ENCODE measurements around the gene COL2A1.

The COL2A1 gene

GRCh38 chr12:47954058-47954457 lies 50.2 kb downstream of the COL2A1 start:
- no peak for DNase-seq (ENCODE audit: extremely low read depth, low read depth)
- TF ChIP-seq CTCF (IDR thresholded peaks at IDR 0.05; ENCODE audit: low read depth, low read length) = no peak

GRCh38 chr12:47950856-47951468 lies 53.3 kb downstream of the COL2A1 start:
- TF ChIP-seq CTCF (IDR thresholded peaks at IDR 0.05; ENCODE audit: low read depth, low read length) = no peak
- no peak for DNase-seq (ENCODE audit: extremely low read depth, low read depth)

- peak; percentile 57 for DNase-seq (ENCODE audit: extremely low read depth, low read depth)
- TF ChIP-seq CTCF (IDR thresholded peaks at IDR 0.05; ENCODE audit: low read depth, low read length) = peak; percentile 89
Observed at GRCh38 chr12:47949441-47950341, 54.6 kb downstream of the COL2A1 start.

- TF ChIP-seq CTCF (IDR thresholded peaks at IDR 0.05; ENCODE audit: low read depth, low read length) = no peak
- DNase-seq (ENCODE audit: extremely low read depth, low read depth) = no peak
Observed at GRCh38 chr12:47947341-47947740, 56.9 kb downstream of the COL2A1 start.

GRCh38 chr12:47946413-47947323 lies 57.6 kb downstream of the COL2A1 start:
- no peak for DNase-seq (ENCODE audit: extremely low read depth, low read depth)

GRCh38 chr12:47945341-47945728 lies 58.9 kb downstream of the COL2A1 start:
- no peak for DNase-seq (ENCODE audit: extremely low read depth, low read depth)

More at GRCh38 chr12:47946413-47947323, 57.6 kb downstream of the COL2A1 start:
- no peak for TF ChIP-seq CTCF (IDR thresholded peaks at IDR 0.05; ENCODE audit: low read depth, low read length)

More at GRCh38 chr12:47945341-47945728, 58.9 kb downstream of the COL2A1 start:
- no peak for TF ChIP-seq CTCF (IDR thresholded peaks at IDR 0.05; ENCODE audit: low read depth, low read length)

Data from AG09319 (cell line).